Neural cell (in vitro differentiated cells): Measurements from ENCODE around the gene MPO.

Source experiments
- EP300 ChIP-seq: fragments of 450-650 bp; conservative IDR thresholded peaks from 2 replicates; pipeline ENCODE4 v1.6.1; 2014; ENCODE audit warnings: antibody characterized with exemption, mild to moderate bottlenecking, moderate library complexity; ENCODE audit not compliant: poor library complexity, severe bottlenecking
- EZH2 ChIP-seq: fragments of 200-600, 300-800 bp; shearing (Covaris generic), sonication (generic); IDR thresholded peaks from 2 replicates; pipeline ENCODE4 v1.6.1; 2014; ENCODE audit warnings: antibody characterized with exemption, low read length, borderline replicate concordance, mild to moderate bottlenecking; ENCODE audit not compliant: insufficient read depth, poor library complexity, severe bottlenecking
- POLR2AphosphoS5 ChIP-seq: IDR thresholded peaks from 2 replicates; pipeline ENCODE4 v1.6.1; 2012
- RAD21 ChIP-seq: fragments of 450-650 bp; conservative IDR thresholded peaks from 2 replicates; pipeline ENCODE4 v1.6.1; 2014; ENCODE audit warnings: antibody characterized with exemption, mild to moderate bottlenecking, moderate library complexity
- REST ChIP-seq: IDR thresholded peaks from 2 replicates; pipeline ENCODE4 v1.6.1; 2012; ENCODE audit warnings: borderline replicate concordance
- TF ChIP-seq, protein P1 (sequence below): fragments of 450-650 bp; IDR thresholded peaks from 2 replicates; pipeline ENCODE4 v1.5.1; 2014; ENCODE audit warnings: antibody characterized with exemption, mild to moderate bottlenecking, moderate library complexity; ENCODE audit not compliant: poor library complexity, severe bottlenecking

DNA sequence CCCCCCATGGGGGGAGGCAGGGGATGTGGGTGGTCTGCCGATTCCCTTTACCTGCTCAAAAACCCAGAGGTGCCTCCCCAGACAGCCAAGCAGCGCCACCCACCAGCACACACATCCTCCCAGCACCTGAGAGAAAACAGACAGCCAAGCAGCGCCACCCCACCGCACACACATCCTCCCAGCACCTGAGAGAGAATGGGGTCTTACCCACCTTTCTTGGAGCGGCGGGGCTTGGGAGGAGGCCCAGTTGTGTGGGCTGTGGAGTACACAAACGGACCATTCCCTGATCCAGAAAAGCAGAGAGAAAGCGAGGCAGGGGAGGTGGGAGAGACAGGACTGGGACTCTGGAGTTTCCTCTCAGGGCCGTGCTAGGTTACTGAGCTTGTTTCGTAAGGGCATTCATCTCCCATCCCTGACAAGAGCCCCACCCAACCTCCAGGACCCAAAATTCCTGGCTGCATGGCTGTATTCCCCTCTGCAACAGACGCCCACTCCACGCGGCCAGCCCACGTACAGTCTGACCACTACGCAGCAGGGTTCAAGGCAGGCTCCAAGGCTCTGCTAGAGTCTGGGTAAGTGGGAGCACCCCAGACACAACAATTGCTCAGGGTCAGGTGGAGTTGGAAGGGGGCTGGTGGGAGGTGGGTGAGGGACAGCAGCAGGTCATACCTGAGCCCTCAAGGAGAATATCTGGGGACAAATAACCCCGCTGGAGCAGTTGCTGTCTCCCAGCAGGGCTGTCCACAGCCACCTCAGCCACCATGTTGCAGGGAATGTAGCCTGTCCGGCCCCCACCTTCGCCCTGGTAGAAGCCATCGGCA, 25.6 kb upstream of the MPO start:
- TF ChIP-seq POLR2AphosphoS5 = no peak
- no peak for TF ChIP-seq REST
- TF ChIP-seq, protein P1, sequence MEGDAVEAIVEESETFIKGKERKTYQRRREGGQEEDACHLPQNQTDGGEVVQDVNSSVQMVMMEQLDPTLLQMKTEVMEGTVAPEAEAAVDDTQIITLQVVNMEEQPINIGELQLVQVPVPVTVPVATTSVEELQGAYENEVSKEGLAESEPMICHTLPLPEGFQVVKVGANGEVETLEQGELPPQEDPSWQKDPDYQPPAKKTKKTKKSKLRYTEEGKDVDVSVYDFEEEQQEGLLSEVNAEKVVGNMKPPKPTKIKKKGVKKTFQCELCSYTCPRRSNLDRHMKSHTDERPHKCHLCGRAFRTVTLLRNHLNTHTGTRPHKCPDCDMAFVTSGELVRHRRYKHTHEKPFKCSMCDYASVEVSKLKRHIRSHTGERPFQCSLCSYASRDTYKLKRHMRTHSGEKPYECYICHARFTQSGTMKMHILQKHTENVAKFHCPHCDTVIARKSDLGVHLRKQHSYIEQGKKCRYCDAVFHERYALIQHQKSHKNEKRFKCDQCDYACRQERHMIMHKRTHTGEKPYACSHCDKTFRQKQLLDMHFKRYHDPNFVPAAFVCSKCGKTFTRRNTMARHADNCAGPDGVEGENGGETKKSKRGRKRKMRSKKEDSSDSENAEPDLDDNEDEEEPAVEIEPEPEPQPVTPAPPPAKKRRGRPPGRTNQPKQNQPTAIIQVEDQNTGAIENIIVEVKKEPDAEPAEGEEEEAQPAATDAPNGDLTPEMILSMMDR = no peak
- no peak for TF ChIP-seq EP300
- no peak for TF ChIP-seq RAD21
- TF ChIP-seq EZH2 = no peak
